ENCODE data around the gene RABGAP1L.

Gene RABGAP1L

DNA sequence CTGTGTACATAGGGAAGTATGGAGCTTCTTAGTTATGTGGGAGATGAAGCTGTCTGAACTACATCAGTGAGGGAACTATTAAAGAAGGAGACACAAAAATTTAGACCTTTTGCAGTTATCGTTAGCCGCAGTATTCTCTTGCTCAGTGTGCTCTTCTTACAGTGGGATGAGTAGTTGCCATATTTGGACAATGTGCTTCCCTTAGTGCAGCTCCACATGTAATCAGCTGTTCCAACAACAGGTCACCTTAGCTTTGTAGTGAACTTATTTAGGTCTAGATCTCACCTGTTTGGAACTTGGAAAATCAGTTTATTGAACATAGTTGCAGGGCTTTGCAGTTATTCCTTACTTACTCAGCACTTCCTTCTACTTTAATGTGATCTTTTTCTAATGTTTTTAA is 306.5 kb downstream of the RABGAP1L start:
- TF ChIP-seq, protein P1, sequence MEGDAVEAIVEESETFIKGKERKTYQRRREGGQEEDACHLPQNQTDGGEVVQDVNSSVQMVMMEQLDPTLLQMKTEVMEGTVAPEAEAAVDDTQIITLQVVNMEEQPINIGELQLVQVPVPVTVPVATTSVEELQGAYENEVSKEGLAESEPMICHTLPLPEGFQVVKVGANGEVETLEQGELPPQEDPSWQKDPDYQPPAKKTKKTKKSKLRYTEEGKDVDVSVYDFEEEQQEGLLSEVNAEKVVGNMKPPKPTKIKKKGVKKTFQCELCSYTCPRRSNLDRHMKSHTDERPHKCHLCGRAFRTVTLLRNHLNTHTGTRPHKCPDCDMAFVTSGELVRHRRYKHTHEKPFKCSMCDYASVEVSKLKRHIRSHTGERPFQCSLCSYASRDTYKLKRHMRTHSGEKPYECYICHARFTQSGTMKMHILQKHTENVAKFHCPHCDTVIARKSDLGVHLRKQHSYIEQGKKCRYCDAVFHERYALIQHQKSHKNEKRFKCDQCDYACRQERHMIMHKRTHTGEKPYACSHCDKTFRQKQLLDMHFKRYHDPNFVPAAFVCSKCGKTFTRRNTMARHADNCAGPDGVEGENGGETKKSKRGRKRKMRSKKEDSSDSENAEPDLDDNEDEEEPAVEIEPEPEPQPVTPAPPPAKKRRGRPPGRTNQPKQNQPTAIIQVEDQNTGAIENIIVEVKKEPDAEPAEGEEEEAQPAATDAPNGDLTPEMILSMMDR (IDR thresholded peaks at IDR 0.05; ENCODE audit: insufficient read depth, low read length, poor library complexity, severe bottlenecking) = no peak
- no peak for DNase-seq (ENCODE audit: extremely low read depth, insufficient read length)

DNA sequence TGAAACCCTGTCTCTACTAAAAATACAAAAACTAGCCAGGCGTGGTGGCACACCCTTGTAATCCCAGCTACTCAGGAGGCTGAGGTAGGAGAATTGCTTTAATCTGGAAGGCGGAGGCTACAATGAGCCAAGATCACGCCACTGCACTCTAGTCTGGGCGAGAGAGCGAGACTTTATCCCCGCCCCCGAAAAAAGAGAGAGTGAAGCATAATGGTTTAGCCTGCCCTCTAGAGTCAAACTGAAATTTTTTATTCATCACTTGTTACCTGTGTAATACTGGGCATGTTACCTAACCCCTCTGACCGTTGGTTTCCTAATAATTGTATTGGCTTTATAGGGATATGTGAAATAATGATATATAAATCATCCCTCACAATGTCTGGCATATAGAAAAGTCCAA is 307.3 kb downstream of the RABGAP1L start:
- TF ChIP-seq, protein P1 (IDR thresholded peaks at IDR 0.05; ENCODE audit: insufficient read depth, low read length, poor library complexity, severe bottlenecking) = no peak

More for the DNA sequence above, 306.5 kb downstream of the RABGAP1L start:
- Histone ChIP-seq H3K4me3 (replicated peaks; ENCODE audit: low read depth, low read length) (no peak overlapping the region), H3K27me3 (replicated peaks; ENCODE audit: control insufficient read depth, insufficient read depth, low read length) (no peaks in the 10 kb centered on the region), H3K36me3 (ENCODE audit: control insufficient read depth, insufficient read depth, low read length) (no peaks in the 10 kb centered on the region; the same call in 1 of the 2 replicates)

DNA sequence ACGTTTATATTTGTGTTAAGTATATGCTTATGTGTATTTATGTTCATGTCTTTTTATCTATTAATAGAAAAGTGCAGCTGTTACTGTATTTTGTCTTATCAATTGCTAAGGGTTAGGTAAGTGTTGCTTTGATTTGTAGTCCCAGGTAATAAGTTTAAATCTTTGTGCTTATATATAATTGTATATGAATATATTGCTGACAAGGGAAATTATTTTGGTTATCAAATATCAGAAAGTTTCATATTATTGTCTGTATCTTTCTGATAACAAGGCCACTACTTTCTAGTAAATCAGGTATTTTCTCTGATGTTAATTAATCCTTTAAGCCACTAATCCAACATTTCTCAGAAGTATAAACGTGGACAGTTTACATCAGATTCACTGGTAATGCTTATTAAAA is 309.7 kb downstream of the RABGAP1L start:
- Histone ChIP-seq H3K36me3 (ENCODE audit: control insufficient read depth, insufficient read depth, low read length) (no peaks in the 10 kb centered on the region), H3K27me3 (replicated peaks; ENCODE audit: control insufficient read depth, insufficient read depth, low read length) (no peaks in the 10 kb centered on the region), H3K4me3 (replicated peaks; ENCODE audit: low read depth, low read length) (no peak overlapping the region)
- TF ChIP-seq, protein P1 (IDR thresholded peaks at IDR 0.05; ENCODE audit: insufficient read depth, low read length, poor library complexity, severe bottlenecking) = no peak
- no peak for DNase-seq (ENCODE audit: extremely low read depth, insufficient read length)

More for the DNA sequence above, 307.3 kb downstream of the RABGAP1L start:
- Histone ChIP-seq H3K27me3 (replicated peaks; ENCODE audit: control insufficient read depth, insufficient read depth, low read length) (no peaks in the 10 kb centered on the region), H3K36me3 (ENCODE audit: control insufficient read depth, insufficient read depth, low read length) (no peaks in the 10 kb centered on the region), H3K4me3 (replicated peaks; ENCODE audit: low read depth, low read length) (no peak overlapping the region)
- DNase-seq (ENCODE audit: extremely low read depth, insufficient read length) = no peak

DNA sequence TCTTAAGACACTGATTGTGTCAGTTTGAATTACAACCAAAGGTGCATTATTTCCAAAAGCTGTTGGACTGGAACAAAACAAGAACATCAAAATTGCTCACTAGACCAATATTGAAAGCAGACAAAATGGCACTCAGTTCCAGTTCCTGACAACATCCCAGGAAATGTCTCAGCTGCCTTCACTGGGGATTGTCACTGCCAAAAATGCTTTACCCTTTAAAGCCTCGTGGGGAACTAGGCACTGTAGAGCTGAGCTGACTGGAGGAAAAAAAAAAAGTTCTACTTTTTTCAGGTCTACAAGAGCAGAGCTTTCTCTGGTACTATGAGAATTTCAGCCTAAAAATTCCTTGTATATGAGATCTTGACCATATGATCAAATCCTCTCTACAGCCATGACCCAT is 310.4 kb downstream of the RABGAP1L start:
- no peak for DNase-seq (ENCODE audit: extremely low read depth, insufficient read length)
- Histone ChIP-seq H3K36me3 (ENCODE audit: control insufficient read depth, insufficient read depth, low read length) (no peaks in the 10 kb centered on the region), H3K4me3 (replicated peaks; ENCODE audit: low read depth, low read length) (no peak overlapping the region), H3K27me3 (replicated peaks; ENCODE audit: control insufficient read depth, insufficient read depth, low read length) (no peaks in the 10 kb centered on the region)
- TF ChIP-seq, protein P1 (IDR thresholded peaks at IDR 0.05; ENCODE audit: insufficient read depth, low read length, poor library complexity, severe bottlenecking) = no peak

DNA sequence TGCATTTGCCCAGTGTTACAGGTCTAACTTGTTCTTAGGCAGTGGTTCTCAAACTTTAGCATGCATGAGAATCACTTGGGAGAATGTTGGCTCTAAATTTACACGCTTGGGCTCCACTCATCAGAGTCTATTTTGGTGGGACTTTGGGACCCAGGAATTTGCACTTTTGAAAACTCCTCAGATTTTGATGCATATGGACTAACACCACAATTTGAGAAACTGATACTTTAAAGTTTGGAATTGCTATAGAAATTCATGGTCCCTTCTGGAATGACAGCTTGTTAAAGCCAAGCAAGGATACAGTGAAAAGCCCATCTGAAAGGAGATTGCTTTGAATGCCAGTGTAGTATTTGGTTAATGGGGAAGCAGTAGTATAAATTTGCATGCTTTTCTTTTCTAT is 320.0 kb downstream of the RABGAP1L start:
- no peak for DNase-seq (ENCODE audit: extremely low read depth, insufficient read length)
- H3K36me3 ChIP-seq (ENCODE audit: control insufficient read depth, insufficient read depth, low read length) = no peaks in the 10 kb centered on the region
- TF ChIP-seq, protein P1 (IDR thresholded peaks at IDR 0.05; ENCODE audit: insufficient read depth, low read length, poor library complexity, severe bottlenecking) = no peak
- no peaks in the 10 kb centered on the region for H3K27me3 ChIP-seq (replicated peaks; ENCODE audit: control insufficient read depth, insufficient read depth, low read length)
- no peak overlapping the region for H3K4me3 ChIP-seq (replicated peaks; ENCODE audit: low read depth, low read length)

DNA sequence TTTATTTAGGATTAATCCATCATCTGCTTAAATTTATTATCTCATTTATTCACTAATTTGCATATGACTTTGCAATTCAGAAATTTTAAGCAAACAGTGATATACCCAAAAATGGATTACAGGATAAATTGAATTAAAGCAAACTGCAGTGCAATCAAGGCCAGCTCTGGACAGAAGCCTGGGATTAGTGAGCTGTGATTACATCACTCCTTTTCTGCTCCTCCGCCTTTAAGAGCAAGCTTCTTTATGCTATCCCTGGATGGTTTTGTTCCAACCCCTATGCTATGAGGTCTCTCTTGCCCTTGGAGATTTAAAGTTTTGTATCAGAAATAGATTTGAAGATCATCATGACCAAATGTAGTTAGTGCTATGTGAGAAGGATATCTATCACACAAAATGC is 321.0 kb downstream of the RABGAP1L start:
- TF ChIP-seq, protein P1 (IDR thresholded peaks at IDR 0.05; ENCODE audit: insufficient read depth, low read length, poor library complexity, severe bottlenecking) = no peak
- DNase-seq (ENCODE audit: extremely low read depth, insufficient read length) = no peak
- H3K27me3 ChIP-seq (replicated peaks; ENCODE audit: control insufficient read depth, insufficient read depth, low read length) = no peaks in the 10 kb centered on the region

More for the DNA sequence above, 321.0 kb downstream of the RABGAP1L start:
- Histone ChIP-seq H3K4me3 (replicated peaks; ENCODE audit: low read depth, low read length) (no peak overlapping the region), H3K36me3 (ENCODE audit: control insufficient read depth, insufficient read depth, low read length) (no peaks in the 10 kb centered on the region)

Measured in GM06990 (cell line).